Measurements from ENCODE around the gene OPRL1. TPM values are rescaled to one million over a fixed set of nuclear protein-coding genes. Genes with fewer than 3 reads are reported as not detected.

Gene OPRL1
- polyA plus RNA-seq, 3 donors, result 7.0 to 9.0 (median 8.8) TPM

GRCh38 chr20:64111841-64112641 lies 32.2 kb downstream of the OPRL1 start:
- DNase-seq, result no peak
- no peaks in the 10 kb centered on the region for H3K36me3 Mint-ChIP-seq
- H3K9ac ChIP-seq (ENCODE audit: insufficient read depth, low read length, poor library complexity, severe bottlenecking), result no peak overlapping the region
- no peak overlapping the region for H3K4me3 Mint-ChIP-seq
- TF ChIP-seq, protein P1, sequence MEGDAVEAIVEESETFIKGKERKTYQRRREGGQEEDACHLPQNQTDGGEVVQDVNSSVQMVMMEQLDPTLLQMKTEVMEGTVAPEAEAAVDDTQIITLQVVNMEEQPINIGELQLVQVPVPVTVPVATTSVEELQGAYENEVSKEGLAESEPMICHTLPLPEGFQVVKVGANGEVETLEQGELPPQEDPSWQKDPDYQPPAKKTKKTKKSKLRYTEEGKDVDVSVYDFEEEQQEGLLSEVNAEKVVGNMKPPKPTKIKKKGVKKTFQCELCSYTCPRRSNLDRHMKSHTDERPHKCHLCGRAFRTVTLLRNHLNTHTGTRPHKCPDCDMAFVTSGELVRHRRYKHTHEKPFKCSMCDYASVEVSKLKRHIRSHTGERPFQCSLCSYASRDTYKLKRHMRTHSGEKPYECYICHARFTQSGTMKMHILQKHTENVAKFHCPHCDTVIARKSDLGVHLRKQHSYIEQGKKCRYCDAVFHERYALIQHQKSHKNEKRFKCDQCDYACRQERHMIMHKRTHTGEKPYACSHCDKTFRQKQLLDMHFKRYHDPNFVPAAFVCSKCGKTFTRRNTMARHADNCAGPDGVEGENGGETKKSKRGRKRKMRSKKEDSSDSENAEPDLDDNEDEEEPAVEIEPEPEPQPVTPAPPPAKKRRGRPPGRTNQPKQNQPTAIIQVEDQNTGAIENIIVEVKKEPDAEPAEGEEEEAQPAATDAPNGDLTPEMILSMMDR (IDR thresholded peaks at IDR 0.05), result no peak
- no peaks in the 10 kb centered on the region for H3K79me2 ChIP-seq (ENCODE audit: insufficient read depth, low read length)
- H3K27me3 Mint-ChIP-seq (ENCODE audit: low read depth in 3 of 3), result peaks cover 13 to 17% (median 17%) of the 10 kb centered on the region in 3 donors
- intact Hi-C loops (cut with micrococcal nuclease), result no loop called here
- no peaks in the 10 kb centered on the region for H3K9me3 ChIP-seq (replicated peaks in 1 of 2; ENCODE audit: control insufficient read depth in 1 of 2, insufficient read depth in 1 of 2, low read length in 2 of 2)
- no peaks in the 10 kb centered on the region for H3K36me3 ChIP-seq (replicated peaks in 1 of 2; ENCODE audit: control insufficient read depth in 1 of 2, insufficient read depth in 2 of 2, low read length in 2 of 2)
- H3K27me3 ChIP-seq (ENCODE audit: control insufficient read depth in 2 of 2, insufficient read depth in 2 of 2, low read length in 2 of 2), result no peaks in the 10 kb centered on the region
- H3K9me3 Mint-ChIP-seq, result no peaks in the 10 kb centered on the region
- peaks cover 9 to 13% of the 10 kb centered on the region in 2 donors for H3K4me1 ChIP-seq (ENCODE audit: control insufficient read depth in 1 of 2, insufficient read depth in 2 of 2, low read length in 2 of 2)
- no peak overlapping the region for H3K27ac Mint-ChIP-seq
- peaks cover 12% of the 10 kb centered on the region for H3K4me1 Mint-ChIP-seq
- no peak overlapping the region for H2AFZ ChIP-seq (ENCODE audit: insufficient read depth, low read depth, low read length, poor library complexity, severe bottlenecking)
- 15% methylated on average over 8 of the region's 19 CpGs for WGBS (ENCODE audit: insufficient coverage)
- no peaks in the 10 kb centered on the region for H4K20me1 ChIP-seq (ENCODE audit: insufficient read depth, low read length)
- H3K27ac ChIP-seq (ENCODE audit: low read depth in 1 of 2, low read length in 2 of 2), result no peak overlapping the region
- H3K4me2 ChIP-seq (replicated peaks; ENCODE audit: extremely low read depth, low read length, poor library complexity, severe bottlenecking), result no peak overlapping the region
- H3K4me3 ChIP-seq (replicated peaks in 1 of 3; ENCODE audit: low read depth in 2 of 3, low read length in 3 of 3), result no peak overlapping the region

DNA sequence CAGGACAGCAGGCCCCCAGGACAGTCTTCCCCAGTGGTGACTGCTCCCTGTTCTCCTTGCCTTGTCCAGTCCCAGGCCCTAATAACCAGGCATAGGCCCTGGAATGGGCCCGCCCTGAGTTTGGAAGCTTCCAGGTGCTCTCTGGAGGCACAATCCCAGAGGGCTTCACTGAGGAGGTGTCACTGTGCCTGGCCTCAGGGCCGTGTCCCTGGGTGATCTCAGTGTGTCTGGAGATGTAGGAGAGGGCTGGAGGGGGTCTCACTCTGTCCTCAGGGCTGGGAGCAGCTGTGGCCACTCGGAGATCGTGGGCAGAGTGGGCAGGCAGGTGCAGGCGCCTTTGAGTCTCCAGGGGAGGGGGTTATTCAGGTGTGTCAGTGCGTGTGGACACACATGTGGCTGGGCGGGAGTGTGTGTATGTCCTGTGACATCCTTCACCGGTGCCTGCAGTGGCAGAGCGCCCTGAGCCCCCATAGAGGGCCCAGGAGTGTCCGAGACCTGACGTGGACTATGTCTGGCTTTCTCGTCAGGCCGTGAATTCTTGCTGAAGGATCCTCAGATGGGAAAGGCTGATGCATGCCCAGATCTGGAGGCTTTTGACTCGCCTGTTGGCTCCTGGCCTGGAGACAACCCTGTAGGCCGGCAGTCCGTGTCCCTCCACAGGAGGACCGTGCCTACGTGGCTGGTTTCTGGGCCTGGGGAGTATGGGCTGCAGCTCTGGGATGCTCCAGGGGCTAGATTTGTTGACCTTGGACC lies 33.0 kb downstream of the OPRL1 start:
- intact Hi-C loops (cut with micrococcal nuclease), result no loop called here
- H3K4me2 ChIP-seq (replicated peaks; ENCODE audit: extremely low read depth, low read length, poor library complexity, severe bottlenecking), result no peak overlapping the region

More for the DNA sequence above, 33.0 kb downstream of the OPRL1 start:
- Histone ChIP-seq H3K4me1 (ENCODE audit: control insufficient read depth in 1 of 2, insufficient read depth in 2 of 2, low read length in 2 of 2) (peaks cover 4 to 6% of the 10 kb centered on the region in 2 donors), H3K79me2 (ENCODE audit: insufficient read depth, low read length) (no peaks in the 10 kb centered on the region), H3K27me3 (ENCODE audit: control insufficient read depth in 2 of 2, insufficient read depth in 2 of 2, low read length in 2 of 2) (no peaks in the 10 kb centered on the region), H3K27ac (ENCODE audit: low read depth in 1 of 2, low read length in 2 of 2) (no peak overlapping the region), H3K4me3 (replicated peaks in 1 of 3; ENCODE audit: low read depth in 2 of 3, low read length in 3 of 3) (no peak overlapping the region), H4K20me1 (ENCODE audit: insufficient read depth, low read length) (no peaks in the 10 kb centered on the region), H2AFZ (ENCODE audit: insufficient read depth, low read depth, low read length, poor library complexity, severe bottlenecking) (no peak overlapping the region), H3K9ac (ENCODE audit: insufficient read depth, low read length, poor library complexity, severe bottlenecking) (no peak overlapping the region), H3K9me3 (replicated peaks in 1 of 2; ENCODE audit: control insufficient read depth in 1 of 2, insufficient read depth in 1 of 2, low read length in 2 of 2) (no peaks in the 10 kb centered on the region), H3K36me3 (replicated peaks in 1 of 2; ENCODE audit: control insufficient read depth in 1 of 2, insufficient read depth in 2 of 2, low read length in 2 of 2) (no peaks in the 10 kb centered on the region)
- TF ChIP-seq, protein P1 (IDR thresholded peaks at IDR 0.05), result no peak
- Mint-ChIP-seq H3K9me3 (no peaks in the 10 kb centered on the region), H3K36me3 (no peaks in the 10 kb centered on the region), H3K27ac (no peak overlapping the region), H3K4me3 (no peak overlapping the region), H3K4me1 (peaks cover 5% of the 10 kb centered on the region), H3K27me3 (ENCODE audit: low read depth in 3 of 3) (peaks cover 11 to 17% (median 11%) of the 10 kb centered on the region in 3 donors)
- WGBS (ENCODE audit: insufficient coverage), result 98% methylated on average over 18 of the region's 18 CpGs
- DNase-seq, result no peak

All from CD14-positive monocyte (primary cell).